CD14-positive monocyte (primary cell): ENCODE results near the gene EEF2KMT. TPM values are rescaled to one million over a fixed set of nuclear protein-coding genes. Genes with fewer than 3 reads are reported as not detected.
"Not testable (repeated sequence)": the region's sequence is repeated elsewhere in the genome, so short reads cannot be mapped to it uniquely, and the experiment has no call there.

Experiments used
- DNase-seq, 3 donors: peaks; one replicate each; pipeline ENCODE4 v3.0.0-alpha.2; 2011 to 2022
- H2AFZ ChIP-seq: 2 replicates; pipeline ENCODE4 v1.6.0; 2012; ENCODE audit warnings: mild to moderate bottlenecking, low read depth, low read length, inconsistent platforms; ENCODE audit not compliant: insufficient read depth, poor library complexity, severe bottlenecking
- H3K27ac ChIP-seq, 2 donors: 1 replicate in 1 of 2; 2 replicates in 1 of 2; pipeline ENCODE4 v1.5.1; 2012 to 2013; ENCODE audit warnings: low read length in 2 of 2, control low read depth in 1 of 2, inconsistent platforms in 1 of 2, low read depth in 1 of 2, mild to moderate bottlenecking in 1 of 2
- H3K27me3 ChIP-seq, 2 donors: one replicate each; pipeline versions ENCODE4 v1.6.0 to v1.6.1; 2011 to 2013; ENCODE audit warnings: low read length in 2 of 2; ENCODE audit not compliant: control insufficient read depth in 2 of 2, insufficient read depth in 2 of 2
- H3K36me3 ChIP-seq, 2 donors: replicated peaks in 1 of 2; 1 replicate in 1 of 2; 2 replicates in 1 of 2; pipeline versions ENCODE4 v1.5.1 to v1.6.1; 2012 to 2013; ENCODE audit warnings: low read length in 2 of 2, control low read depth in 1 of 2, inconsistent platforms in 1 of 2, mild to moderate bottlenecking in 1 of 2; ENCODE audit not compliant: insufficient read depth in 2 of 2, control insufficient read depth in 1 of 2
- H3K4me1 ChIP-seq, 2 donors: 1 replicate in 1 of 2; 2 replicates in 1 of 2; pipeline versions ENCODE4 v1.5.1 to v1.6.1; 2012 to 2013; ENCODE audit warnings: low read length in 2 of 2, control low read depth in 1 of 2, inconsistent platforms in 1 of 2, mild to moderate bottlenecking in 1 of 2, moderate library complexity in 1 of 2; ENCODE audit not compliant: insufficient read depth in 2 of 2, control insufficient read depth in 1 of 2
- H3K4me2 ChIP-seq: replicated peaks from 2 replicates; pipeline ENCODE3; 2012; ENCODE audit warnings: low read length, moderate library complexity, mild to moderate bottlenecking; ENCODE audit not compliant: poor library complexity, severe bottlenecking; ENCODE audit errors: extremely low read depth
- H3K4me3 ChIP-seq, 3 experiments: fragments of 200-600 bp in 1 of 3; sonication (generic) in 1 of 3; replicated peaks in 1 of 3; 1 replicate in 2 of 3; 2 replicates in 1 of 3; pipeline ENCODE4 v1.5.1; 2011 to 2013; ENCODE audit warnings: low read length in 3 of 3, mild to moderate bottlenecking in 3 of 3, control low read depth in 2 of 3, low read depth in 2 of 3, inconsistent platforms in 1 of 3, moderate library complexity in 1 of 3
- H3K79me2 ChIP-seq: 2 replicates; pipeline ENCODE4 v1.6.0; 2012; ENCODE audit warnings: mild to moderate bottlenecking, control low read depth, inconsistent platforms, low read length, moderate library complexity; ENCODE audit not compliant: insufficient read depth
- H3K9ac ChIP-seq: 2 replicates; pipeline ENCODE4 v1.6.0; 2017; ENCODE audit warnings: low read length, mild to moderate bottlenecking; ENCODE audit not compliant: insufficient read depth, poor library complexity, severe bottlenecking
- H3K9me3 ChIP-seq, 2 donors: replicated peaks in 1 of 2; 1 replicate in 1 of 2; 2 replicates in 1 of 2; pipeline versions ENCODE4 v1.5.1 to v1.6.1; 2012 to 2013; ENCODE audit warnings: low read length in 2 of 2, control low read depth in 1 of 2; ENCODE audit not compliant: control insufficient read depth in 1 of 2, insufficient read depth in 1 of 2
- H4K20me1 ChIP-seq: 2 replicates; pipeline ENCODE4 v1.6.0; 2012; ENCODE audit warnings: mild to moderate bottlenecking, low read length, control low read depth, moderate library complexity; ENCODE audit not compliant: insufficient read depth
- H3K27ac Mint-ChIP-seq, 7 donors: one replicate each; pipeline ENCODE4 v1.8.0; 2020; ENCODE audit warnings: mild to moderate bottlenecking in 7 of 7, mixed read lengths in 7 of 7, moderate library complexity in 6 of 7, inconsistent platforms in 2 of 7
- H3K27me3 Mint-ChIP-seq, 3 donors: one replicate each; pipeline ENCODE4 v1.8.0; 2021 to 2022; ENCODE audit warnings: low read depth in 3 of 3, mild to moderate bottlenecking in 3 of 3, mixed read lengths in 3 of 3, moderate library complexity in 3 of 3, inconsistent platforms in 1 of 3
- H3K36me3 Mint-ChIP-seq, 2 donors: one replicate each; pipeline ENCODE4 v1.8.0; 2020; ENCODE audit warnings: mixed read lengths in 2 of 2, inconsistent platforms in 1 of 2, mild to moderate bottlenecking in 1 of 2
- H3K4me1 Mint-ChIP-seq: one replicate; pipeline ENCODE4 v1.8.0; 2020; ENCODE audit warnings: mild to moderate bottlenecking, mixed read lengths
- H3K4me3 Mint-ChIP-seq, 2 donors: one replicate each; pipeline ENCODE4 v1.8.0; 2020; ENCODE audit warnings: mild to moderate bottlenecking in 2 of 2, mixed read lengths in 2 of 2, moderate library complexity in 1 of 2
- H3K9me3 Mint-ChIP-seq, 7 donors: one replicate each; pipeline ENCODE4 v1.8.0; 2020 to 2022; ENCODE audit warnings: mixed read lengths in 7 of 7, mild to moderate bottlenecking in 6 of 7, moderate library complexity in 6 of 7, inconsistent platforms in 2 of 7
- CTCF ChIP-seq: fragments of 200-600 bp; IDR thresholded peaks from one replicate; pipeline ENCODE4 v1.8.0; 2022; ENCODE audit warnings: antibody characterized with exemption, mild to moderate bottlenecking
- WGBS: methylation state at CpG from one replicate; pipeline ENCODE4 v1.1.5; 2013; ENCODE audit warnings: missing lambda C conversion rate; ENCODE audit not compliant: insufficient coverage; 5-methylcytosine and 5-hydroxymethylcytosine counted together
- intact Hi-C, 2 donors: fragments of 100-400 bp; cut with micrococcal nuclease; formaldehyde crosslinking; loops; one replicate each; pipeline versions ENCODE4 v1.15.0 to v1.15.1; 2023
- polyA plus RNA-seq, 3 donors: library from polyadenylated mRNA; depleted of rRNA in 1 of 3; unstranded in 2 of 3; stranded (reverse) in 1 of 3; fragments of 300-500 nt in 2 of 3; fragments of >200 nt in 1 of 3; fragmentation: Illumina TruSeq in 2 of 3; gene quantifications; 1 replicate in 2 of 3; 2 replicates in 1 of 3; pipeline ENCODE4 v1.2.3, GENCODE V29; 2012 to 2021

EEF2KMT gene
- polyA plus RNA-seq, 3 donors: 4.6 to 6.8 (median 5.5) TPM

- Histone ChIP-seq H3K27me3 (no peaks in the 10 kb centered on the region), H3K4me3 (no peak overlapping the region), H3K79me2 (peaks cover 9% of the 10 kb centered on the region), H4K20me1 (no peaks in the 10 kb centered on the region), H3K4me2 (no peak overlapping the region), H3K9me3 (no peaks in the 10 kb centered on the region), H3K27ac (no peak overlapping the region), H3K9ac (no peak overlapping the region), H2AFZ (no peak overlapping the region), H3K4me1 (peaks cover 7 to 9% of the 10 kb centered on the region in 2 donors), H3K36me3 (peaks cover 36 to 38% of the 10 kb centered on the region in 2 donors)
- 99% methylated on average over 13 of the region's 13 CpGs for WGBS
- peaks cover 51 to 76% of the 10 kb centered on the region in 2 donors for H3K36me3 Mint-ChIP-seq
- no peak for TF ChIP-seq CTCF
- H3K4me3 Mint-ChIP-seq: no peak overlapping the region
- H3K27ac Mint-ChIP-seq: peak overlapping the region in 1 of 7 donors; percentile 79
- no peaks in the 10 kb centered on the region for H3K9me3 Mint-ChIP-seq
- H3K4me1 Mint-ChIP-seq: peaks cover 9% of the 10 kb centered on the region
- intact Hi-C loops: no loop called here
- peaks cover 0 to 2% (median 0%) of the 10 kb centered on the region in 3 donors for H3K27me3 Mint-ChIP-seq
- no peak for DNase-seq
These were observed 20.3 kb downstream of the EEF2KMT start for GRCh38 chr16:5077304-5077703.

DNA sequence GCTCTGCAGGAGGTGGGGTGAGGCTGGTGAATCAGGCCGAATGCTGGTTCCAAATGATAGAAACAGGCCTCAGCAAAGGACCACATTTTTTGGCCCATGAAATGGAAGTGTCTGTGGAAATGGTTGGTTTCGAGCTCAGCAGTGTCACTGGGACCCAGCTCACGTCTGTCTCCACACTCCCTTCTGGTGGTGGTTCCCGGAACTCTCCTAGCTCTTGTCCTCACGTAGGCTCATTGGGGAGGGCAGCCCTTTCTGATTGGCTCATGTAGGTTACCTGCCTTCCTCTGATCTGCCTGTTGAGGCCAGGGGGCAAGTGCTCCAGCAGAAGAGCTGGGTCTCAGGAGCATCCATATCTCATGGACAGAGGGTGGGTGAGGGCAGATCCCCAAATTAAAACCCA is 22.0 kb downstream of the EEF2KMT start:
- Histone ChIP-seq H3K79me2 (peaks cover 9% of the 10 kb centered on the region), H4K20me1 (no peaks in the 10 kb centered on the region), H3K9ac (no peak overlapping the region), H3K27ac (no peak overlapping the region), H3K9me3 (no peaks in the 10 kb centered on the region), H3K4me1 (peaks cover 16 to 20% of the 10 kb centered on the region in 2 donors), H3K27me3 (no peaks in the 10 kb centered on the region), H3K4me3 (no peak overlapping the region), H2AFZ (no peak overlapping the region), H3K36me3 (peaks cover 35 to 36% of the 10 kb centered on the region in 2 donors), H3K4me2 (no peak overlapping the region)
- Mint-ChIP-seq H3K4me1 (peaks cover 19% of the 10 kb centered on the region), H3K4me3 (no peak overlapping the region), H3K9me3 (peaks cover 0 to 1% (median 0%) of the 10 kb centered on the region in 7 donors), H3K36me3 (peaks cover 45 to 62% of the 10 kb centered on the region in 2 donors), H3K27me3 (no peaks in the 10 kb centered on the region), H3K27ac (peak overlapping the region in 1 of 7 donors; percentile 21)
- intact Hi-C loops: no loop called here
- TF ChIP-seq CTCF: no peak
- WGBS: 85% methylated on average over 2 of the region's 5 CpGs
- no peak for DNase-seq

DNA sequence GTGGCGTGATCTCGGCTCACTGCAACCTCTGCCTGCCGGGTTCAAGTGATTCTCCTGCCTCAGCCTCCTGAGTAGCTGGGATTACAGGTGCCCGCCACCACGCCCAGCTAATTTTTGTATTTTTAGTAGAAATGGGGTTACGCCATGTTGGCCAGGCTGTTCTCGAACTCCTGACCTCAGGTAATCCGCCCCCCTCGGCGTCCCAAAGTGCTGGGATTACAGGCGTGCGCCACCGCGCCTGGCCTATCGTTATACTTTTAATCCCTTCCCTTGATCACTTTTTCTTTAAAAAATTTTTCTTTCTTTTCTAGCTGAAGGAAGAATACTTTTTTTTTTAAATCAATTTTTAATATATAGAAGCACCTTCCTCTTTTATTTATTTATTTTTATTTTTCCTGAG is 23.8 kb downstream of the EEF2KMT start:
- H2AFZ ChIP-seq, H3K27ac ChIP-seq, H3K4me3 ChIP-seq, H4K20me1 ChIP-seq, H3K27ac Mint-ChIP-seq, H3K27me3 ChIP-seq, H3K27me3 Mint-ChIP-seq, H3K79me2 ChIP-seq, intact Hi-C loops, DNase-seq, H3K4me2 ChIP-seq, H3K9me3 ChIP-seq, H3K4me3 Mint-ChIP-seq, H3K9ac ChIP-seq, H3K9me3 Mint-ChIP-seq: not testable (repeated sequence)
- peaks cover 19% of the 10 kb centered on the region for H3K4me1 Mint-ChIP-seq
- peaks cover 16 to 20% of the 10 kb centered on the region in 2 donors for H3K4me1 ChIP-seq
- 95% methylated on average over 3 of the region's 15 CpGs for WGBS
- peaks cover 30 to 35% of the 10 kb centered on the region in 2 donors for H3K36me3 ChIP-seq
- peaks cover 36 to 43% of the 10 kb centered on the region in 2 donors for H3K36me3 Mint-ChIP-seq
